ENCODE results near the gene ITPR1. TPM values are rescaled to one million over a fixed set of nuclear protein-coding genes. Genes with fewer than 3 reads are reported as not detected.
A peak's percentile ranks its signal among the peaks of the same experiment; 100 is the strongest.

Gene ITPR1
- total and polyA plus RNA-seq, 3 donors from 2014 or later: 26.5 to 129 (median 59.7) TPM

- TF ChIP-seq CTCF (IDR thresholded peaks at IDR 0.05): no peak
- no peak overlapping the region for H3K4me3 ChIP-seq
- 70 to 71% methylated on average over 5 of the region's 5 CpGs for WGBS, 2 donors
- intact Hi-C loops (cut with DNase I; ENCODE audit: low total_unique reads): no loop called here
- H3K27me3 ChIP-seq: no peaks in the 10 kb centered on the region
- peak overlapping the region in 1 of 2 donors; percentile 2 for H3K27ac ChIP-seq
- peaks cover 17% of the 10 kb centered on the region for H3K4me1 ChIP-seq
- no peaks in the 10 kb centered on the region for H3K9me3 ChIP-seq
- H3K36me3 ChIP-seq (ENCODE audit: low read depth, missing control alignments): no peaks in the 10 kb centered on the region
- DNase-seq: no peak
Observed at GRCh38 chr3:4850211-4850927, 357.2 kb downstream of the ITPR1 start.

GRCh38 chr3:4850928-4851265 lies 357.7 kb downstream of the ITPR1 start:
- TF ChIP-seq CTCF (IDR thresholded peaks at IDR 0.05): no peak
- TF ChIP-seq POLR2A (IDR thresholded peaks at IDR 0.05): no peak
- Histone ChIP-seq H3K9me3 (no peaks in the 10 kb centered on the region), H3K4me3 (no peak overlapping the region), H3K4me1 (peaks cover 17% of the 10 kb centered on the region), H3K36me3 (ENCODE audit: low read depth, missing control alignments) (no peaks in the 10 kb centered on the region), H3K27me3 (no peaks in the 10 kb centered on the region), H3K27ac (no peak overlapping the region)
- no peak for DNase-seq
- intact Hi-C loops (cut with DNase I; ENCODE audit: low total_unique reads): no loop called here
- WGBS, 2 donors: 95% methylated on average over 3 of the region's 3 CpGs

- WGBS, 2 donors: 66 to 67% methylated on average over 5 of the region's 5 CpGs
- peaks cover 11% of the 10 kb centered on the region for H3K4me1 ChIP-seq
- DNase-seq: no peak
- no peaks in the 10 kb centered on the region for H3K27me3 ChIP-seq
- H3K4me3 ChIP-seq: no peak overlapping the region
- TF ChIP-seq CTCF (IDR thresholded peaks at IDR 0.05) (no peak), POLR2A (IDR thresholded peaks at IDR 0.05) (no peak)
- no peaks in the 10 kb centered on the region for H3K36me3 ChIP-seq (ENCODE audit: low read depth, missing control alignments)
- intact Hi-C loops (cut with DNase I; ENCODE audit: low total_unique reads): no loop called here
- H3K9me3 ChIP-seq: no peaks in the 10 kb centered on the region
- H3K27ac ChIP-seq: no peak overlapping the region
Observed at GRCh38 chr3:4852780-4853748, 359.9 kb downstream of the ITPR1 start.

- peaks cover 7% of the 10 kb centered on the region for H3K4me1 ChIP-seq
- H3K27ac ChIP-seq: no peak overlapping the region
- no peaks in the 10 kb centered on the region for H3K27me3 ChIP-seq
- no peak overlapping the region for H3K4me3 ChIP-seq
- no peak for DNase-seq
- intact Hi-C loops (cut with DNase I; ENCODE audit: low total_unique reads): no loop called here
- TF ChIP-seq POLR2A (IDR thresholded peaks at IDR 0.05): no peak
- TF ChIP-seq CTCF (IDR thresholded peaks at IDR 0.05): no peak
- H3K36me3 ChIP-seq (ENCODE audit: low read depth, missing control alignments): no peaks in the 10 kb centered on the region
- no peaks in the 10 kb centered on the region for H3K9me3 ChIP-seq
Observed at GRCh38 chr3:4853749-4854140, 360.6 kb downstream of the ITPR1 start.
